Fibroblast of upper back skin (primary cell): Measurements from ENCODE around the gene USP49.

Experiments used
- DNase-seq: peaks from one replicate; pipeline ENCODE4 v3.0.0-alpha.2; 2013

The USP49 gene

DNA sequence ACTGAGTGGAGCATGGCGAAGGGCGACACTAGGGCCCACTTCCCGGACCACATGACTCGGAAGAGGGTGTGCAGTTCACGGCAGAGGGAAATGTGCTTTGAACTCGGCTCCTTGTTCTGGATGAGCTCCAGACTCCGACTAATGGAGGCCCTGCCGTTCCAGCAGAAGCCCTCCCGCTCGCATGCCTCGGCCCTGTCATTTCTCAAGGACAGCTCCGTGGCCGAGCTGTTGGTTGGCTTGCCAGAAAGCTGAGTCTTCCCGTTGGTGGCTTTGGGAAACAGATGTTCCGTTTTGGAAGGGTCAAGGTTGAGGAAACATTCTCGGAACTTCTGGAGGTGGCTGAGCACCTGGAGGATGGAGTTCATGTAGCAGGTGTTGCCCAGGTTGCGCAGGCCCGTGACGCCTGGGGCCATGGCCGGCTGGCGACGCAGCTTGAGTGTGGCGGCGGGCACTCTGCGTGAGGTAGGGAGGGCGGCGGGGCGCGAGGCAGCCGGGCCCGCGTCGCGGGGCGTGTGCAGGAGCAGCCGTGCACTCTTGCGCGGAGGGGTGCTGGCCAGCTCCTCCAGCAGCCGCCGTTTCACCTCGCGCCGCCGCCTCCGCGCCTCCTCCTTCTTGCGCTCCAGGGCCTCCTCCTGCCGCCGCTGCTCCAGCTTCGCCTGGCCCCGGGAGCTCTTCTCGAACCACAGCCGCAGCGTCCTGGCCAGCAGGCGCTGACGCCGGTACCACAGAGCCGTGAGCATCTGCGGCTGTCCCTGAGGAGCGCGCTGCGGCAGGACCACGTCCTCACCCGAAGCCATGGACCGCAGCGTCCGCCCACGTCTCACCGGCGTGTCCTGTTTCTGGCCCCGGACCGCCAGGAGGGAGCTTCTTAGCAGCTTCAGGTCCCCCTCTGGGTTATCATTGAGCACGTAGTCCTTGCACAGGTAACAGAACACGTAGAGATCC lies 89.1 kb downstream of the USP49 start:
- DNase-seq: no peak

DNA sequence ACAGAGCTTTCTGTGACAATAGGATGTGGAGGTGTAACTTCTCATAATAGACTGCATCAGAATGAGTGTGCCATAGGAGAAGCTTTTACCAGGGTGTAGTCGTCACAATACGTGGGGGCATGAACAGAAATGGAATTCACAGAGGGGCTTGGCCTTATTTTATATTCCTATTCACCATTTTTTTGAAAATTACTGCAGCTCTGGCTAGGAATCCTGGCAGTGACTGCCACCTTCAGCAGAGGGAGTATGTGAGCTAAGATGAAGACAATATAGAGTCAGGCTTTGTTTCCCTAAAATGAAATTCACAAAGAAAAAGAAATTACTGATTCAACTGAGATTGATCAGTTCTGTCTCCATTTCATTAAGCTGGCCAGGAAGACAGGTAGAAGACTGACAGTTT lies 93.8 kb downstream of the USP49 start:
- no peak for DNase-seq

DNA sequence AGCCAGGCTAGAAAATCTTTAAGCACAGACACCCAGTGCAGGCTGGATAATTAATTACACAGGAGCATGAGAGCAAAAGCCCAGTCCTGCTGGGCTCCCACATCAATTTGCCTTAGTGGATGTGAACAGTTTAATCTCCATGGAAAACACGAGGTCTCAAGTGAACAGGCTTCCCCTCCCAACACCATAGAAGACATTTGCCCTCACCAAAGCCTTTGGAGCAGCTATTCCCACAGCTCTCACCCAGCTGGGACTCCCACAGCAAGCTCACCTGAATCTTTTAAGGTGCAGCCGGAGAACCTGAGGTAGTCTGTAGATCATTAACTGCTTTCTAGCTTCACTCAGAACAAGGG lies 95.6 kb downstream of the USP49 start:
- no peak for DNase-seq

DNA sequence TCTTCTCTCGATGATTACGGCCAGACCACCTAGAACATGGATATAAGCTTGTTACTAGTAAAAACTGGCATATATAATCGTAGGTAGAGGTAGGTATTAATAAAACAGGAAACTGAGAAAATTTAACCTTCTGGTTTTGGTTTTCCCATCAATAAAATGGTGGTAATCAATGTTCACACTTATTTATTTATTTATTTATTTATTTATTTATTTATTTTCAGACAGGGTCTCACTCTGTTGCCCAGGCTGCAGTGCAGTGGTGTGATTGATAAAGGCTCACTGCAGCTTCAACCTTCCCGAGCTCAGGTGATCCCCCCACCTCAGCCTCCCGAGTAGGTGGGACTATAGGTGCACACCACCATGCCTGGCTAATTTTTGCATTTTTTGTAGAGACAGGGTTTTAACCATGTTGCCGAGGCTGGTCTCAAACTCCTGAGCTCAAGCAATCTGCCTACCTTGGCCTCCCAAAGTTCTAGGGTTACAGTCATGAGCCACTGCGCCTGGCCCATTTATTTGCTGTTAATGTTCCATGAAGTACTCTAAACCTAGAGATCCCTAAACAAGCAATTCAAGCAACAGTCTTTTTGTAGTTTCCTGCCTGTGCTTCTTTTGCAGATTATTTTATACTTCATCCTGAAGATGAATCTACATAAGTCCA lies 96.1 kb downstream of the USP49 start:
- DNase-seq: no peak

DNA sequence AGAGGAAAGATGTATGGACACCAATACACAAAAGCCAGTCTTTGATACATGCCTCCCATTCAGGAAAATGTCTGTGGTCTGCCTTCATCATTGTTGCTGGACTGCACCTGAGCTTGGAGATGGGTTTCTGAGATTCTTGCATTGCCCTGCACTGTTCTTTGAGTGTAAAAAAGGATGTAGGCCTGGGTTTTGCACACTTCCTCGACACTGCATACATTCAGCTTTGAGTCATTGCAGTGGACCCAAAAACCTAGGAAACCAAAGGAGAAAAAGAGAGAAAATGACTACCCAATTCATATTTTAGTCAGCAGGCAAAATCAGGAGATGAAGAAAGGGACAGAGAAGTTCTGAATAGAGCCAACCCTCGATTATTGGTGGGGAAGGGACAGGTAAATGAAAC lies 98.7 kb downstream of the USP49 start:
- no peak for DNase-seq

DNA sequence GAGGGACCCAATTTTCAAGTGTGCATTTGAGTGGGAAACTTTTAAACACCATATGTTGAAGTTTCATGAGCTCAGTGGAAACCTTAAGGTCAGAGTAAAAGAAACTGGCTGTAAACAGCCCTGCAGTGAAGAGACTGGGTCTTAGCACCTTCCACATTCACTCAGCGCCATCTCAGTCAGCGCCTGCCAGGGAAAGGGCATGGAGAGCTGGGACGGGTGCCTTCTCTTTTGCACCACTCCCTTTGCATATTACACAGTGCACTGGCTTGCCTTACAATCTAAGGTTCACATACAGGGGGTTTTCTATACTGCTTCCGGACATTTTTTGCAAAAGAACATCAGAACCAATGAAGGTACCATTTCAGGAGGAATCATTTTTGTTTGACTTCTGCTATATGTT lies 103.2 kb downstream of the USP49 start:
- no peak for DNase-seq

DNA sequence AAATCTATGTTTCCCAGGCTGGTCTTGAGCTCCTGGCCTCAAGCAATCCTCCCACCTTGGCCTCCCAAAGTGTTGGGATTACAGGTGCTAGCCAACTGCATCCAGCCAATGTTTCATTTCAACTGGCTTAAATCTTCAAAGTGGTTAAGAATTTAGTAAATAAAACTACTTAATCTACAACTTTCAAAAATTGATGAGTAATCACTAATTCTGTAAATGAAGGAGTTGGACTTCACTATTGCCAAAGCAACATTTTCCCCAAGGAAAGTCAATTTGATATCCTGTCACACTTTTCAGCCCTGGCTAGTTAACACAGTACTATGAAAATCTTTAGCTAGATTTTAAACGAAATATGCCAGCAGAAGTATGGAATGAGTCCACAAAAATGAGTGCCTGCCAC lies 103.9 kb downstream of the USP49 start:
- no peak for DNase-seq

DNA sequence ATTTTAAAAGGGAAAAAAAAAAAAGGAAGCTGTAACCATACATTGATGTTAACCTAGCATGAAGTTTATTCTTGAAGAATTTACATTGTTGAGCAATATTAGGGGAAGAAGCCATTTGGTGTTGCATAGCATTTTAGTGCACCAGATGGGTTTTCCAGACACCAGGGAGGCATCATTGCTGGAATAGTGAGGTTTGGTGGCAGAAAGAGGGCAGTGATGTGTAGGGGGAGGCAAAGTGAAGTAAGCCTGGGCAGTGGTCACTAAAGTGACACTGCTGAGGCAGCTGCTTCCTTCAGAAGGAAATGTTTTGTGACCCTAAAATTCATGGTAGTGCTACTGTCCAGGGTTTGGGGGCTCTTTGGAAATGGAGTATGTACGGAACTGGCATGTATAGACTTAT lies 105.1 kb downstream of the USP49 start:
- DNase-seq: no peak

DNA sequence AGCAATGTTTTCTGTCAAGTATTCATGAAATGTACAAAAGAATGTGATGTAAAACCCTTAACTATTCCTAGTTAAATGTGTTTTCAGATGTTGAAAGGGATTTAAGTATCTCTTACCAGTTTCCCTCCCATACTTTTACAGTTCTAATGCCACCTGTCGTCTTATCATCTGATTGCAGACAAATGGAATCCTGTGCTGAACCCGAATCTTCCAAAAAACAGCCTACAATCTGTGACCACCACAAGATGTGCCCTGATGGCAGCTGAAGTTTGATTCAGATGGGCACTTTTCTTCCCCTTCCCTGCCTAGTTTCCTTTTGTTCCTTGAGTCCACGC lies 105.8 kb downstream of the USP49 start:
- no peak for DNase-seq

DNA sequence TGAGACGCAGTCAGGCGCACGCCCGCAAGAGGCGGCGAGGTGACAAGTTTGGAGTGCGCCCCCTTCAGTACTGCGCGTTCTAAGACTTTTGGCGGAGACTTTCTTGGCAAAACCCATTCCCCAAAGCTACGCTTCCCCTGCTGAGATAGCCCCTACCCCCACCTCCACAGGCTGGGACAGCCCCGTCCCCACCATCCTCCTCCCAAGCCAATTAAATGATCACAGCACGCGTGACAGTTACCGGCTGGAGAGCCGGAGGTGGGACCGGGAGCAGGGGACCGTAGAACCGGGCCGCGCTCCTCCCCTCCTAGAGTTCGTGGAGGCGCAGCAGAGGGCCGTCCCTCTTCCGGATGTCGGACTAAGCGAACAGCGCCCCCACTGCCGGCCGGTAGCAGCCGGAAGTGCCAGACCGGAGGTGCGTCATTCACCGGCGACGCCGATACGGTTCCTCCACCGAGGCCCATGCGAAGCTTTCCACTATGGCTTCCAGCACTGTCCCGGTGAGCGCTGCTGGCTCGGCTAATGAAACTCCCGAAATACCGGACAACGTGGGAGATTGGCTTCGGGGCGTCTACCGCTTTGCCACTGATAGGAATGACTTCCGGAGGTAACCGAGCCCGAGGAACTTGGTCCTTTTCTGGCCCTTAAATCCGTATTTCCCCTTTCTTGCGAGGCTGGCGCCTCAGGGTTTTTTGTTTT lies 107.8 kb downstream of the USP49 start, which contains the start of gene TOMM6:
Gene TOMM6, plus strand, starts transcription at position 476 of the 699 bp plus-strand sequence. Its CDS starts 4 bp downstream, at position 480.
- peak; percentile 91 for DNase-seq

DNA sequence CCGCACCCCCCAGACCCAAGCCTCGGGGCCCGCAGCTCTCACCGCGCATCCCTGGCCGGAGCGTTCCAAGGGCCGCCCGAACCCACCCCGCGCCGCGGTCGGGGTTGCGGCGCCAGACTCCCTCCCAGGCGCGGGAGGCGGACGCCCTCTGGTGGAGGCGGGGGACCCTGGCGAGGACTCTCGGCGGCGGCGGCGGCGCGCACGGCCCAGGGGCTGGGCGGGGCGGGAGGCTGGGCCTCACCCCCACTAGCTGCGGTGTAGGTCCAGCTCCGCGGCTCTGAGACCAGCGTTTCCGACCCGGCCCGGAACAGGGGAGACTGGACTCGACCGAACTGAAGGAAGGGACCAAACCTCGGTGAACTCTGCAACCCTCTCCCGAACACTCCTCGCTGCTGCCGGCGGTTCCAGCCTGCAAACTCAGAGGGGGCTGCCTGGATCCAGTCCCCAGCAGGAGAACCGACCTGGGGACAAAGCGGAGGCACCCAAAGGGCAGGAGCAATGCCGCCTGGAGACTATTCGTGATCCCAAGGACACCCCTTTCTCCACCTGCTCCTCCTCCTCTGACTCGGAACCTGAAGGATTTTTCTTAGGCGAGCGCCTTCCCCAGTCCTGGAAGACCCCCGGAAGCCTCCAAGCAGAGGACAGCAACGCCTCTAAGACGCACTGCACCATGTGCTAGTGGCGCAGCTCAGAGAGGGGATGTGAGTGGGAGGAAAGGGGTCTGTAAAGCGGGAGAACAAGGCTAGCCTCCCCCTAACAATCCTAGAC lies 108.5 kb downstream of the USP49 start:
- DNase-seq: peak; percentile 71

DNA sequence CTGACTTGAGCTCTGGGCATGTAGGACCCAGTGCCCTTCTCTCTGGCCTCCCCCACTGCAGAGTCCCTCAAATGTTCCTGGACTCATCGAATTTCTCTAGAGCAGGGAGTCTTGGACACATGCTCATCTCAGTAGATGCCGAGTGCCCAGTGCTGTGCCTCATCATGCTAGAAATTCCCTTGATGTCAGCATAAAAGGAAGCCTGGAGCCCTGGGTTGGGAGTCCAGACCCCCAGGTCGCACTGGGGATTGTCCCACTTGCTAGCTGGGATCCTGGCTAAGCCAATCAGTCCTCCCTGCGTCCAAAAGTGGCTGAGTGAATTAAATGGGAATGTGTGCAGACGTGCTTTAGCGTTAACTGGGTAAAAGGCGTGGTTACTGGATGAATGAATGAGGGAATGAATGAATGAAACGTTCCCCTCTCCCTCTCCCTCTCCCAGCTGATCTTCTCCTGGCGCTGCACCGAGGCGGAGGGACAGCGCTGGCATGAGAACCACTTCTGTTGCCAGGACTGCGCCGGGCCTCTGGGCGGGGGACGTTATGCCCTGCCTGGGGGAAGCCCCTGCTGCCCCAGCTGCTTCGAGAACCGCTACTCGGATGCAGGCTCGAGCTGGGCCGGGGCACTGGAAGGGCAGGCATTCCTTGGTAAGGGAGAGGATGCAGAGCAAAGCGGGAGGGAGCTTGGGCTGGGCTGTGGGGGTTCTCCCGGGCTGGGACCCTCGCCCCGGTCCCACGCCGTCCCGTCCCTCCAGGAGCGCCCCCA lies 109.3 kb downstream of the USP49 start:
- DNase-seq: no peak

DNA sequence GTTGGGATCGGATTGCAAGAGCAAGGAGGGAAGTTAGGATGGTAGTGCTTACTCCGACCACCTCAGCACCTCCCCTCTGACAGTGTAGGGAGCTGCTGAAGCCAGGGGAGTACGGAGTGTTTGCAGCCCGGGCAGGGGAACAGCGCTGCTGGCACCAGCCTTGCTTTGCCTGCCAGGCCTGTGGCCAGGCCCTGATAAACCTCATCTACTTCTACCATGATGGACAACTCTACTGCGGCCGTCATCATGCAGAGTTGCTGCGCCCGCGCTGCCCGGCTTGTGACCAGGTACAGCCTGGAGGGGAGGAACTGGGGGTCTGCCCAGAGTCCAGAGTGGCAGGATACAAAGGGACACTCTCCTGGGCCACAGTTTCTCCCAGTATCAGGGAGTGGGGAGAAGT lies 109.9 kb downstream of the USP49 start:
- no peak for DNase-seq

DNA sequence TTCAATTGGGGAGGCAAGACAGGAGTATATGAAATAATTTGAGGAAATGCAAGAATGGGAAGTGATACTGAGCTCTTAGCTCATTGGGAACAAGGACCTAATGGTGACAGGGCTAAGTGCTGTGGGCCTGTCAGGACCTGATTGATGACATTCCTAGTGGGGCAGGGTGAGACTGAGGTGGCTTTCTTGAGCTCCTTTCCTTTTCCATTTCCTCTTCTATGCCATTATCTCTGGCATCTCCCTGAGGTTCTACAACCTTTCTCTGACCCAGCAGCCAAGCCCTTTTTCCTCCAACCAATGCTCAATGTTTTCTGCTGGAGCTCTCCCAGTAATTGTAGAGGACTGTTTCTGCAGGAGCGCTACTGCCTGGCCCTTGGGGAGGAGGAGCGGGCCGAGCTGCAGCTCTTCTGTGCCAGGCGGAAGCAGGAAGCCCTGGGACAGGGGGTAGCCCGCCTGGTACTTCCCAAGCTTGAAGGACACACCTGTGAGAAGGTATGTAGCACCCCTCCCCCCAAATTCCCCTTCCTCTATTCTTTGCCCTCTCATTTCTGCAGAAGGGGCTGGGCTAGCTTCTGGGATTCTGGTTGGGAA lies 110.5 kb downstream of the USP49 start:
- no peak for DNase-seq

DNA sequence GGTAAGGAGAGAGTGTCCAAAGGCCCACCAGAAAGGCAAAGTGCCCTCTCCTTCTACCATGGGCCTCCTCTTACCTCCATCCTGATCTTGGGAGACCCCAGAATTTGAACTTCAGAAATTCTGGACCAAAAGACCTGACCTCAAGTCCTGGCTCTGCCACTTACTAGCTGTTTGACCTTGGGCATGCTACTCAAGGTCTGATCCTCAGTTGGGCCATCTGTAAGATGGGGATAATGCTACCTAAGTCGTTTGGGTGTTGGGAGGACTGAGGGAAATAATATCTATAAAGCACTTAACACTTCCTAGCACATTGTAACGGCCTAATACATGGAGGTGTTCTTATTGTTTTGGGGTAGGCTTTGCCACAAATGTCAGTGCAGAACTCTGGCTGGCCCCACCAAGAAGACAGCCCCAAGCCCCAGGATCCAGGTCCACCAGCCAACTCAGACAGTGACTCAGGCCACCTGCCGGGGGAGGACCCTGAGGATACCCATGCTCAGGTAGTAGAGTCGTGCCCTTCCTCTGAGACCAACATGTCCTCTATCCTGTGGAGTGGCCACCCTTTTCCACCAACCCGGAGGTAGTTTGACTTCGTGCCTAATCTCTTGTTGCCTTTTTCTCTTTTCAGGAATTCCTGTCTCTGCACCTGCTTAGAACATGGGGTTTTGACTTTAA lies 111.9 kb downstream of the USP49 start:
- no peak for DNase-seq

DNA sequence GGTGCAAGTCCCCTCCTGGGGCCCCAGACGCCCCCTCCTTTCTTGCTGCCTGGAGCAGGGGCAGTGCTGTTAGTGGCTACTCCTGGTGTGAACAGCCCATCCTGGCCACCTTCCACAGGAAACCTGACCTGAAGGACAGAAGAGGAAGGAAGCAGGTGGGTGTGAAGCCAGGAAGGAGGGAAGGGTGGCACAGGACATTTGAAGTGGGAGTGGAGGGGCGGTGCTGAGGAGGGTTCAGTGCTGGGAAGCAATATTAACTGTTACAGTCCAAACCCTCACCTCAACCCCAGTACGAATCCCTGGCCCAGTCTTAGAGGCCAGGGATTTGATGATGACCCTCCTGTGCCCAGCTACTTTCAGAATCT lies 113.8 kb downstream of the USP49 start:
- no peak for DNase-seq

DNA sequence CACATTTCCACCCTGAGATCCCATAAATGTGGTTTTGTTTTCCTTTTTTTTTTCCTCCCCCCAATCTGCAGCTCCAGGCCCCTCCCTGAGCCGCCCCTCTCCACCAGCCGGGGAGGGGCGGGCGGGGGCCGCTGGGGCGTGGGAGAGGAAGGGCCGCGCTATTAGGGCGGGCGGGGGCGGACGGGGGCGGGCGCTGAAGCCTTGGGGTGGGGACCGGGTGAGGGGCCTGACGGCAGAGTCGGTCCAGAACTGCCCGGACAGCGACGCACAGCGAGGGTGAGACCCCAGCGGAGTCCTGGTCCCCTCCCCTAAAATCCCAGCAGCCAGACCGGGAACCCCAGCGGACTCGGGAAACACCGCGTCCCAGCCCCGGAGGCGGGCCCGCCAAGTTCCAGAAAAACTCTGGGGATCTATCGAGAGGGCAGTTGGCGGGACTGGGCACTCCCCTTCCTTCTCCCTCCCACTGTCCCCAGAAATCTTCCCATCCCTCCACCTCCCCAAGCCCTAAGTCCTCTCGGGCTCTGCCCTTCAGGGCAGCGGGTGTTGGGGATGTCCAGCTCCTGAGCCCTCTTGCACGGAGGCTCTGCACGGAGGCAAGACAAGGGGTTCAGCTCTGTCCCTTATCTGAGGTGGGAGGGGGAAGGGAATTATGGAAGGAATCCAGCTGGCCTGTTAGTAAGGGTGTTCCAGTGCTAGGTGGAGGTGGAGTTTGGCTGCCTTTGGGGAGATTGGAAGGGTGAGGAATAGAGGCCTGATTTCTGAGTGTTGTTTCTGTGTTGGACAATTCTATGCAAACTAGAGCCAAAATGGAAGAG lies 114.4 kb downstream of the USP49 start, which contains the start of gene PRICKLE4:
Gene PRICKLE4, plus strand, starts transcription at position 232 of the 815 bp plus-strand sequence. CDS start 2,692 bp downstream, outside the sequence.
- DNase-seq: no peak

DNA sequence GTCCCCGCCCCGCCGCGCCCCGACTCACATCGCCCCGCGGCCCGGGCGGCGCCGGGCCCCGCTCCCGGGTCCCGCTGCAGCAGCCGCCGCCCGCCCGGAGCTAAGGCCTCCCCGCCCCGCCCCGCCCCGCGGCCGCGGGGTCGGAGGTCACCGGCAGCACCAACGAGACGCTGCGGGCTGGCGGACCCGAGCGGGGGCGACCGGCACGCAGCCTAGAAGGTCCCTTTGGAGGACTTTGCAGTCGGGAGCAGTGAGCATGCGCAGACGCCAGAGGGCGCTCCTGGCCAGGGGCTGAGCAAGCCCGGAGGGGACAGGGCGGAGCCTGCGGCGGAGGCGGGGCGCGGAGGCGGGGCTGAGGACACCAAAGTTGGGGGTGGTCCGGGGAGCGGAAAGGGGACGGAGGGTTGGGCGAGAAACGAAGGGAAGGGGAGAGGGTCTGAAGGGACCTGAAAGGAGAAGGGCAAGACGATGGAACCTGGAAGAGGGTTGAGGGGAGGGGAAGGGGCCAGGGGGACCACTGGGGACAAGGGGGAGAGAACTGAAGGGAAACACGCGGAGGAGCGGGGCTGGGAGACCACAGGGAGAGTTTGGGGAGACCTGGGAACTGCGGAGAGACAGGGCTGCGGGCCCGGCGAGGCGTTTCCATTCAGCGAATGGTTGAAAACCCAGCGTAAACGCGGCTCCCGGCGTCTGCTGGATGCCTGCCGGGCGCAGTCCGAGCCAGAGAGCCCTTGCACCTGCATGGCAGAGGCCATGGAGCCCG lies 115.2 kb downstream of the USP49 start, which contains the start of gene FRS3:
Gene FRS3, minus strand, starts transcription at position 113 of the 763 bp plus-strand sequence. CDS start 2,913 bp downstream, outside the sequence.
- DNase-seq: peak; percentile 92

DNA sequence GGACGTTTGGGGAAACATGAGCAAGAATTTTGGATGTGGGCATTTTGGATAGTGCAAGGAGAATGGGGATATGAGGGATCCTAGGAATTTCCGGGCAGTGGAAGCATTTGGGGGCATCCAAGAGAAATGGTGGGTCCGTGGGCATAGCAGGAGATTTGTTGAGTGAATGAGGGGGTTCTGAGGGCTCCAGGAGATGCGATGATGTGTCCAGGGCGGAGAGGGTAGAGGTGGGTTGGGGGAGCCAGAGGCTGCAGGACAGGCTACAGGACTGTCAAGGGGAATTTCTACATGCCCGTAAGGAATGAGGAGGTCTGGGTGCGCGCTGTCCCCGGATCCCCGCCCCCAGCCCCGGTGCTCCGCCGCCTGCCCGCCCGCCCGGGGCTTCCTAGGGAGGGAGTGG lies 115.8 kb downstream of the USP49 start:
- DNase-seq: no peak
